Muscle of back (tissue), 11 donors: ENCODE measurements around the gene GSX2. TPM values are rescaled to one million over a fixed set of nuclear protein-coding genes. Genes with fewer than 3 reads are reported as not detected.

Experiments used
- DNase-seq, 3 donors: peaks; one replicate each; pipeline versions ENCODE4 v3.0.0 to v3.0.0-alpha.2; 2013
- polyA plus RNA-seq, 10 donors: library from polyadenylated mRNA; unstranded; fragments of 120-200 nt; gene quantifications; one replicate each; pipeline ENCODE4 v1.2.1, GENCODE V29; 2013; ENCODE audit not compliant: insufficient read length in 10 of 10

The GSX2 gene
- polyA plus RNA-seq, 10 donors: not detected

GRCh38 chr4:54076673-54077072 is 23.3 kb upstream of the GSX2 start:
- no peak for DNase-seq

GRCh38 chr4:54077812-54078211 is 22.2 kb upstream of the GSX2 start:
- DNase-seq: no peak

GRCh38 chr4:54082168-54082567 is 17.8 kb upstream of the GSX2 start:
- peak in 2 of 3 donors; percentile 30 to 96 for DNase-seq

- DNase-seq: peak in 1 of 3 donors; percentile 69
Measured at GRCh38 chr4:54085284-54085683, 14.7 kb upstream of the GSX2 start.

GRCh38 chr4:54089875-54090274 is 10.1 kb upstream of the GSX2 start:
- DNase-seq: no peak

GRCh38 chr4:54090404-54090803 is 9.6 kb upstream of the GSX2 start:
- no peak for DNase-seq

GRCh38 chr4:54090804-54091623 is 8.9 kb upstream of the GSX2 start:
- DNase-seq: peak in 1 of 3 donors; percentile 53

- DNase-seq: peak; percentile 56 to 89 (median 82)
Measured at GRCh38 chr4:54091637-54092404, 8.1 kb upstream of the GSX2 start.

GRCh38 chr4:54092405-54093323 is 7.3 kb upstream of the GSX2 start:
- no peak for DNase-seq

GRCh38 chr4:54093324-54094240 is 6.4 kb upstream of the GSX2 start:
- DNase-seq: no peak

GRCh38 chr4:54094451-54094850 is 5.5 kb upstream of the GSX2 start:
- DNase-seq: no peak

- no peak for DNase-seq
Measured at GRCh38 chr4:54095110-54095825, 4.7 kb upstream of the GSX2 start.

- DNase-seq: no peak
Measured at GRCh38 chr4:54096295-54096962, 3.5 kb upstream of the GSX2 start.

- DNase-seq: no peak
Measured at GRCh38 chr4:54097152-54097551, 2.8 kb upstream of the GSX2 start.

GRCh38 chr4:54098375-54098774 is 1.6 kb upstream of the GSX2 start:
- DNase-seq: no peak

GRCh38 chr4:54099287-54099747 is 646 bp upstream of the GSX2 start:
- no peak for DNase-seq

- DNase-seq: no peak
Measured at GRCh38 chr4:54100595-54101189, 729 bp downstream of the GSX2 start.

- no peak for DNase-seq
Measured at GRCh38 chr4:54101190-54102041, 1.5 kb downstream of the GSX2 start.
